Right atrium auricular region (tissue), 2 donors: ENCODE results near the gene DLGAP1. TPM values are rescaled to one million over a fixed set of nuclear protein-coding genes. Genes with fewer than 3 reads are reported as not detected.
A peak's percentile ranks its signal among the peaks of the same experiment; 100 is the strongest.

Experiments
- DNase-seq: peaks from one replicate; pipeline ENCODE4 v3.0.0-alpha.2; 2019; ENCODE audit warnings: low spot score
- H3K27ac ChIP-seq, 2 donors: fragments of 200-600 bp; sonication (generic); 1 replicate in 1 of 2; 2 replicates in 1 of 2; pipeline ENCODE4 v1.5.1; 2016 to 2019
- H3K27me3 ChIP-seq, 2 donors: fragments of 200-600 bp; sonication (generic); one replicate each; pipeline versions ENCODE4 v1.5.1 to v1.6.0; 2017 to 2019
- H3K36me3 ChIP-seq: fragments of 200-600 bp; sonication (generic); one replicate; pipeline ENCODE4 v1.5.1; 2016
- H3K4me1 ChIP-seq, 2 donors: fragments of 200-600 bp; sonication (generic); one replicate each; pipeline versions ENCODE4 v1.5.1 to v1.6.0; 2017 to 2019
- H3K4me3 ChIP-seq, 2 donors: fragments of 200-600 bp; sonication (generic); 1 replicate in 1 of 2; 2 replicates in 1 of 2; pipeline ENCODE4 v1.5.1; 2017 to 2019; ENCODE audit warnings: mild to moderate bottlenecking in 1 of 2, moderate library complexity in 1 of 2
- H3K9me3 ChIP-seq, 2 donors: fragments of 200-600 bp; sonication (generic); one replicate each; pipeline ENCODE4 v1.5.1; 2019
- total RNA-seq, 2 donors: library from RNA; depleted of rRNA; stranded (reverse); fragments of >200 nt; gene quantifications; one replicate each; pipeline ENCODE4 v1.1.0, GENCODE V29; 2016
- TF ChIP-seq, protein P1 (sequence below), 2 donors: fragments of 200-600 bp; sonication (generic); IDR thresholded peaks; one replicate each; pipeline ENCODE4 v1.5.1; 2019; ENCODE audit warnings: antibody characterized with exemption in 2 of 2

DLGAP1 gene
- total RNA-seq, 2 donors from 2014 or later: 0.56 to 1.1 TPM

- H3K9me3 ChIP-seq: no peaks in the 10 kb centered on the region
- TF ChIP-seq, protein P1, sequence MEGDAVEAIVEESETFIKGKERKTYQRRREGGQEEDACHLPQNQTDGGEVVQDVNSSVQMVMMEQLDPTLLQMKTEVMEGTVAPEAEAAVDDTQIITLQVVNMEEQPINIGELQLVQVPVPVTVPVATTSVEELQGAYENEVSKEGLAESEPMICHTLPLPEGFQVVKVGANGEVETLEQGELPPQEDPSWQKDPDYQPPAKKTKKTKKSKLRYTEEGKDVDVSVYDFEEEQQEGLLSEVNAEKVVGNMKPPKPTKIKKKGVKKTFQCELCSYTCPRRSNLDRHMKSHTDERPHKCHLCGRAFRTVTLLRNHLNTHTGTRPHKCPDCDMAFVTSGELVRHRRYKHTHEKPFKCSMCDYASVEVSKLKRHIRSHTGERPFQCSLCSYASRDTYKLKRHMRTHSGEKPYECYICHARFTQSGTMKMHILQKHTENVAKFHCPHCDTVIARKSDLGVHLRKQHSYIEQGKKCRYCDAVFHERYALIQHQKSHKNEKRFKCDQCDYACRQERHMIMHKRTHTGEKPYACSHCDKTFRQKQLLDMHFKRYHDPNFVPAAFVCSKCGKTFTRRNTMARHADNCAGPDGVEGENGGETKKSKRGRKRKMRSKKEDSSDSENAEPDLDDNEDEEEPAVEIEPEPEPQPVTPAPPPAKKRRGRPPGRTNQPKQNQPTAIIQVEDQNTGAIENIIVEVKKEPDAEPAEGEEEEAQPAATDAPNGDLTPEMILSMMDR (IDR thresholded peaks at IDR 0.05): peak in 1 of 2 donors; percentile 31
- H3K36me3 ChIP-seq: no peaks in the 10 kb centered on the region
- H3K27ac ChIP-seq: no peak overlapping the region
- H3K27me3 ChIP-seq: no peaks in the 10 kb centered on the region
- no peak for DNase-seq
- no peak overlapping the region for H3K4me3 ChIP-seq
- H3K4me1 ChIP-seq: peaks cover 0 to 15% of the 10 kb centered on the region in 2 donors
Measured at GRCh38 chr18:3885209-3885792, 569.8 kb downstream of the DLGAP1 start.

GRCh38 chr18:3879836-3880120 is 575.3 kb downstream of the DLGAP1 start:
- no peak for DNase-seq
- Histone ChIP-seq H3K27ac (no peak overlapping the region), H3K36me3 (no peaks in the 10 kb centered on the region), H3K9me3 (no peaks in the 10 kb centered on the region), H3K4me1 (no peaks in the 10 kb centered on the region), H3K4me3 (no peak overlapping the region), H3K27me3 (no peaks in the 10 kb centered on the region)
- TF ChIP-seq, protein P1 (IDR thresholded peaks at IDR 0.05): no peak

DNA sequence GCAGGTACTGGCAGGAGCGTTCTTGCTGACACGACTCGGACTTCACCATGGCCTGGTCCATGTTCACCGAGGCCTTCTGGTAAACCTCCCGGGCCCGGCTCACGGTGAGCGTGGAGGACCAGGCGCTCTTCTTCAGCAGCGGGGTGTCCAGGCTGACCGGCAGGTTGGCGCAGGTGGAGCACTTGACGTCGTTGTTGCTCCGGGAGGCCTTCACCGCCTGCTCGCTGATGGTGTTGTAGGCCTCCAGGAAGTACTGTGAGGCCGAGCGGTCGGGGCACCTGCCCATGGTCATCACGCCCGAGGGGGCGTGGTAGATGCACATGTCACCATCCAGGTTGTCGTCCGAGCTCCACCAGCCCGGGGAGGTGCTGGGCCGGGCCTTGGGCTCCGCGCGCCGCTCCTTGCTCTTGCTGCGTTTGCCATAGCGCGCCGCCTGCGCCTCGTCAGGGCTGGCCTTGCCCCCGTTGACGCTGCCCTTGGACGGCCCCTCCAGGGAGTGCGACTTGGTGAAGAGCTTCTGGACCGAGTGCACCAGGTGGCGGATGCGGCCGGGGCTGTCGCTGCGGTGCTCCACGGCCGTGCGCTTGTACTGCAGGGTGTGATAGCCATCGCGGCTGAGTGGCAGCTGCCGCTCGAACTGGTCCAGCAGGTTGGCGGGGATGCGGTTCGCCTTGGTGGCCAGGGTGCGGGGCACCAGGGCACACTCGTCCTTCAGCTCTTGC is 575.8 kb downstream of the DLGAP1 start:
- H3K9me3 ChIP-seq: no peaks in the 10 kb centered on the region
- TF ChIP-seq, protein P1 (IDR thresholded peaks at IDR 0.05): no peak
- H3K36me3 ChIP-seq: no peaks in the 10 kb centered on the region
- H3K4me1 ChIP-seq: no peaks in the 10 kb centered on the region
- H3K27me3 ChIP-seq: no peaks in the 10 kb centered on the region
- H3K27ac ChIP-seq: no peak overlapping the region
- no peak for DNase-seq
- H3K4me3 ChIP-seq: no peak overlapping the region

DNA sequence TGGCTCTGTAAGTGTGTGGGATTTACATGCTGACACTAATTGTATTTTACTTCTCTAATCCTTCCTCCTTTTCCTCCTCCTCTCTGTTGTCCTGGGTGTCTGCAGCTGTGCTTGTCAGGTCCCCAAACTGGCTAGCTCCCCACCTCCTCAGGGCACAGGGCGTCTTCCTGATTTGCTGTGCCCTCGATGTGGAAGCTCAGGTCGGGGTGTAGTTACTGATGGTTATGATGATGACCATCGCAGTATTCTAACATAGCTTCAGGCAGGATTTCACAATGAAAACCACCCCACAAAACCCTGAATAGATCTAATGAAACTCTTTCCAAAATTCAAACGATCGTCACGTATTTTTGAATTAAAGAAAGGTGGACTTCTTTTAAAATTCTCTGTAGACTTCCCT is 576.7 kb downstream of the DLGAP1 start:
- no peaks in the 10 kb centered on the region for H3K4me1 ChIP-seq
- no peak overlapping the region for H3K27ac ChIP-seq
- no peaks in the 10 kb centered on the region for H3K36me3 ChIP-seq
- no peak overlapping the region for H3K4me3 ChIP-seq
- TF ChIP-seq, protein P1 (IDR thresholded peaks at IDR 0.05): no peak
- DNase-seq: no peak
- H3K9me3 ChIP-seq: no peaks in the 10 kb centered on the region
- H3K27me3 ChIP-seq: no peaks in the 10 kb centered on the region

DNA sequence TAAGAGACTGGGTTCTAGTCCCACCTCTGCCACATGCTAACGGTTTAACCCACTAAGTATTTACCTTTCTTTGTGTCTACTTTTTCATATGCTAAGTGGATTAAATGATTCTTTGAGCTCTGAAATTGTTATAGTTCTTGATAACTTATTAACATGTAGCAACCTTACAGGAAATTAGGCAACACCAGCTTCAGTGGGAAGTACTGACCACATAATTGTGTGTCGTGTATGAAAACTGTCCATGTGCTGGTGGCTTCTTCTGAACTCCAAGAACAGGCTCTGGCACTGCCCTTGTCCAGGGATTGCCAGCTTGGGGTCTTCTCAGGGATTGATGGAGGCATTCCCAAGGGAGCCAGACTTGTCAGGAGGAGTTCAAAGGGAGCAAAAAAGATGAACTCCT is 577.4 kb downstream of the DLGAP1 start:
- Histone ChIP-seq H3K4me1 (no peaks in the 10 kb centered on the region), H3K9me3 (no peaks in the 10 kb centered on the region), H3K27ac (no peak overlapping the region), H3K36me3 (no peaks in the 10 kb centered on the region), H3K27me3 (no peaks in the 10 kb centered on the region), H3K4me3 (no peak overlapping the region)
- no peak for DNase-seq
- TF ChIP-seq, protein P1 (IDR thresholded peaks at IDR 0.05): no peak

- H3K36me3 ChIP-seq: no peaks in the 10 kb centered on the region
- no peaks in the 10 kb centered on the region for H3K4me1 ChIP-seq
- H3K9me3 ChIP-seq: no peaks in the 10 kb centered on the region
- H3K4me3 ChIP-seq: no peak overlapping the region
- no peak overlapping the region for H3K27ac ChIP-seq
- TF ChIP-seq, protein P1 (IDR thresholded peaks at IDR 0.05): no peak
- H3K27me3 ChIP-seq: no peaks in the 10 kb centered on the region
- no peak for DNase-seq
Measured at GRCh38 chr18:3875961-3876360, 579.1 kb downstream of the DLGAP1 start.
